Transverse colon (tissue), 4 donors: ENCODE data around the gene SLC5A5.

Experiments
- CTCF ChIP-seq, 5 experiments: fragments of 200-600 bp in 3 of 5; fragments of 450-650 bp in 2 of 5; sonication (generic) in 3 of 5; IDR thresholded peaks; 1 replicate in 2 of 5; 2 replicates in 3 of 5; pipeline ENCODE4 v1.5.1; 2016 to 2017; ENCODE audit warnings: antibody characterized with exemption in 5 of 5, inconsistent platforms in 3 of 5, mild to moderate bottlenecking in 2 of 5, moderate library complexity in 1 of 5
- EP300 ChIP-seq: sonication (generic); formaldehyde crosslinking; IDR thresholded peaks from one replicate; pipeline ENCODE4 v1.6.1; 2017; ENCODE audit warnings: antibody characterized with exemption, low read depth
- POLR2A ChIP-seq: fragments of 450-650 bp; IDR thresholded peaks from one replicate; pipeline ENCODE4 v1.6.1; 2016; ENCODE audit warnings: antibody characterized with exemption, mild to moderate bottlenecking, moderate library complexity
- POLR2AphosphoS5 ChIP-seq, 3 donors: sonication (generic); formaldehyde crosslinking; IDR thresholded peaks; one replicate each; pipeline ENCODE4 v1.6.1; 2016; ENCODE audit warnings: antibody characterized with exemption in 3 of 3

GRCh38 chr19:17936379-17936778 lies 64.6 kb downstream of the SLC5A5 start:
- TF ChIP-seq EP300 (no peak), POLR2AphosphoS5 (IDR thresholded peaks at IDR 0.05) (no peak), CTCF (IDR thresholded peaks at IDR 0.05) (no peak), POLR2A (no peak)
